Esophagus (tissue), 2 donors: ENCODE results near the gene CCDC106. TPM values are rescaled to one million over a fixed set of nuclear protein-coding genes. Genes with fewer than 3 reads are reported as not detected.

Experiments used
- H3K27ac ChIP-seq, 2 donors: one replicate each; pipeline ENCODE4 v1.5.1; 2013; ENCODE audit warnings: low read depth in 2 of 2, mild to moderate bottlenecking in 2 of 2, inconsistent platforms in 1 of 2, low read length in 1 of 2, moderate library complexity in 1 of 2
- H3K27me3 ChIP-seq, 2 donors: one replicate each; pipeline ENCODE4 v1.6.1; 2013; ENCODE audit warnings: low read length in 2 of 2, control low read depth in 1 of 2, mild to moderate bottlenecking in 1 of 2; ENCODE audit not compliant: insufficient read depth in 2 of 2, control insufficient read depth in 1 of 2
- H3K36me3 ChIP-seq, 2 donors: one replicate each; pipeline ENCODE4 v1.6.1; 2013; ENCODE audit warnings: low read length in 1 of 2; ENCODE audit not compliant: control insufficient read depth in 2 of 2, insufficient read depth in 2 of 2
- H3K4me1 ChIP-seq, 2 donors: one replicate each; pipeline ENCODE4 v1.6.1; 2013; ENCODE audit warnings: low read length in 1 of 2; ENCODE audit not compliant: control insufficient read depth in 2 of 2, insufficient read depth in 2 of 2
- H3K4me3 ChIP-seq, 2 donors: one replicate each; pipeline ENCODE4 v1.5.1; 2013; ENCODE audit warnings: low read length in 2 of 2, mild to moderate bottlenecking in 2 of 2, low read depth in 1 of 2, moderate library complexity in 1 of 2
- H3K9me3 ChIP-seq, 2 donors: one replicate each; pipeline ENCODE4 v1.6.1; 2013; ENCODE audit warnings: mild to moderate bottlenecking in 2 of 2, low read depth in 1 of 2, low read length in 1 of 2, moderate library complexity in 1 of 2; ENCODE audit not compliant: control insufficient read depth in 2 of 2, insufficient read depth in 1 of 2
- WGBS, 2 donors: extraction: QIAGEN DNeasy Blood & Tissue Kit; methylation state at CpG; one replicate each; pipeline ENCODE4 v1.1.7; 2013; 5-methylcytosine and 5-hydroxymethylcytosine counted together
- polyA plus RNA-seq, 2 donors: library from polyadenylated mRNA; stranded (reverse); fragments of 200-250 nt; gene quantifications; one replicate each; pipeline ENCODE4 v1.2.3, GENCODE V29; 2013
- donor health status: healthy with polysubstance abuse.
- donor health status: Bipolar disorder and iron deficiency.

The CCDC106 gene
- polyA plus RNA-seq, 2 donors, result 5.6 to 9.1 TPM

DNA sequence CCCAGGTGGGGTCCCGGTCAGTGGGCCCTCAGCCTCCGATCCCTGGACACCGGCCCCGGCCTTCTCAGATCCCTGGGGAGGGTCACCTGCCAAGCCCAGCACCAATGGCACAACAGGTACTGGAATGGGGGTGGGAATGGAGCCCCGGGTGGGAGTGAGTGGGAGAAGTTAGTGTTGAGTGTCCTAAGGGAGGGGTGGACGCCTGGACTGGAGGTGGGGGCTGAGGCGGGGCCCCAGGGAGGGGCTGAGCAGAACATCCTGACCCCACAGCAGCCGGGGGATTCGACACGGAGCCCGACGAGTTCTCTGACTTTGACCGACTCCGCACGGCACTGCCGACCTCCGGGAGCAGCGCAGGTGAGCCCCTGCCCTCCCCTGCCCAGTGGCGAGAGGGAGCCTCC, 44.7 kb downstream of the CCDC106 start:
- Histone ChIP-seq H3K4me3 (no peak overlapping the region), H3K9me3 (no peaks in the 10 kb centered on the region), H3K27ac (no peak overlapping the region), H3K36me3 (peaks cover 20 to 81% of the 10 kb centered on the region in 2 donors), H3K4me1 (peaks cover 0 to 8% of the 10 kb centered on the region in 2 donors), H3K27me3 (no peaks in the 10 kb centered on the region)
- 92 to 95% methylated on average over 19 of the region's 19 CpGs for WGBS, 2 donors

DNA sequence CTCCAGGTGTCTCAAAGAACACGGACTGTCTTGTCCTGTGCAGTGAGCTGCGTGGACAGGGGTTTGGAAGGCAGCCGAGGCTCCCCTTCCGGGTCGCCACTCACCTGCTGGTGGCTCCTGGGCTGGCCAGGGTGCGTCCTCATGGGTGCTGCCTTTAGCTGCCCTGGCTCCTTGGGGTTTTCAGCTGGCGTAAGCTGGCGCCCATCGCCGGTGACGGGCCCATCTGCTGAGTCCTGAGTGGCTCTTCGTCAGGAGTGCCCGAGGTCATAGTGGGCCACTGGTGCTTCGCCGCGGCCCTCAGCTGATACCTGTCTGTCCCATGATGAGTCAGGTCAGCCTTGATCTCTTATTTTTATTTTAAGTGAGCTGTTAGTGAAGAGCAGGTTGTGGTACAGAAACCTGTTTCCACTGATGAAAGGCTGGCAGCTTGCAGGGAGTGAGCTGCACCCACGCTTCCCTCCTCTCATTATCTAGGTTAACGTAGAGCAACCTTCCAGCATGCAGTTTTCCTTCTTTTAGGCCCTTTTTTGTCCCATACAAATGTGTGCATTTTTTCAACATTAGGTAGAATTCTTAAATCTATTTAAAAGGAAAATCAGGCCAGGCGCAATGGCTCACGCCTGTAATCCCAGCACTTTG, 45.4 kb downstream of the CCDC106 start:
- no peak overlapping the region for H3K27ac ChIP-seq
- WGBS, 2 donors, result 96 to 97% methylated on average over 20 of the region's 20 CpGs
- H3K9me3 ChIP-seq, result no peaks in the 10 kb centered on the region
- H3K27me3 ChIP-seq, result no peaks in the 10 kb centered on the region
- H3K36me3 ChIP-seq, result peaks cover 20 to 80% of the 10 kb centered on the region in 2 donors
- H3K4me3 ChIP-seq, result no peak overlapping the region
- H3K4me1 ChIP-seq, result peaks cover 0 to 4% of the 10 kb centered on the region in 2 donors

DNA sequence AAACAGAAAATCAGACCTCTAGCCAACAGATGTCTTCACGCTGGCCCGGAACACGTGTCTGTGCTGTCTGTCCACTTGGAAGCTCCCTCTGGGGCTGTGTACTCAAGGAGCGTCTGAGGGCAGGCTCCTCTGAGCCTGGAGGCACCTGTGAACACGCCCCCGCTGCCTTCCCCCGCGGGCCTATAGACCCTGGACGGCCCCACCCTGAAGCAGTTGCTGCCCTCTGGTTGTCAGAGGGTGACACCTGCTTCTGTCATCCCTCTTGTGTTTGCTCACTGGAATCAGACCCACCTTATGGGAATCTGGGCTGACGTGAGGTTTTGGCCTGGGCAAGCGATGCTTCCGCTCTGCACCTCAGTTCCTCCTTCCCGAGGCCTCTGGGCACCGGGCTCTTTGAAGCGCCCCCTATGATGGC, 46.2 kb downstream of the CCDC106 start:
- no peak overlapping the region for H3K4me3 ChIP-seq
- H3K9me3 ChIP-seq, result no peaks in the 10 kb centered on the region
- no peak overlapping the region for H3K27ac ChIP-seq
- 82 to 83% methylated on average over 15 of the region's 15 CpGs for WGBS, 2 donors
- no peaks in the 10 kb centered on the region for H3K27me3 ChIP-seq
- peaks cover 20 to 73% of the 10 kb centered on the region in 2 donors for H3K36me3 ChIP-seq
- H3K4me1 ChIP-seq, result no peaks in the 10 kb centered on the region

DNA sequence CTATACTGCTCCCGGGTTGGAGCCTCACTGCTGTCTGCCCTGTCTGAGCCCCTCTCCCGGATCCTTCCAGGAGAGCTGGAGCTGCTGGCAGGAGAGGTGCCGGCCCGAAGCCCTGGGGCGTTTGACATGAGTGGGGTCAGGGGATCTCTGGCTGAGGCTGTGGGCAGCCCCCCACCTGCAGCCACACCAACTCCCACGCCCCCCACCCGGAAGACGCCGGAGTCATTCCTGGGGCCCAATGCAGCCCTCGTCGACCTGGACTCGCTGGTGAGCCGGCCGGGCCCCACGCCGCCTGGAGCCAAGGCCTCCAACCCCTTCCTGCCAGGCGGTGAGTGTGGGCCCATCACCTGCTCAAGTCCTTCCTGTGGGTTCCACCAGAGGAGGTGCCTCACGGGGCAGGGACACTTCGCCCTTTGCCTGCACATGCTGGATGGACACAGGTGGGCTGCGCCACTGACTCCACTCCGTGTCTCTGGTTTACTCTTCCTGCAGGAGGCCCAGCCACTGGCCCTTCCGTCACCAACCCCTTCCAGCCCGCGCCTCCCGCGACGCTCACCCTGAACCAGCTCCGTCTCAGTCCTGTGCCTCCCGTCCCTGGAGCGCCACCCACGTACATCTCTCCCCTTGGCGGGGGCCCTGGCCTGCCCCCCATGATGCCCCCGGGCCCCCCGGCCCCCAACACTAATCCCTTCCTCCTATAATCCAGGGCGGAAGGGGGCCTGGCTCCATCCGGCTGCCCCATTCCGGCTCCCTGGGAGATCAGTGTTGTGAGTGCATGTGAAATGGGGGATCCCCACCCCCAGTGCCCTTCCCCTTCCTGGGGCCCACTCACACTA, 46.9 kb downstream of the CCDC106 start:
- H3K36me3 ChIP-seq, result peaks cover 18 to 70% of the 10 kb centered on the region in 2 donors
- WGBS, 2 donors, result 92 to 94% methylated on average over 36 to 37 of the region's 37 CpGs
- no peaks in the 10 kb centered on the region for H3K9me3 ChIP-seq
- H3K27me3 ChIP-seq, result no peaks in the 10 kb centered on the region
- H3K27ac ChIP-seq, result no peak overlapping the region
- H3K4me3 ChIP-seq, result no peak overlapping the region
- H3K4me1 ChIP-seq, result no peaks in the 10 kb centered on the region

DNA sequence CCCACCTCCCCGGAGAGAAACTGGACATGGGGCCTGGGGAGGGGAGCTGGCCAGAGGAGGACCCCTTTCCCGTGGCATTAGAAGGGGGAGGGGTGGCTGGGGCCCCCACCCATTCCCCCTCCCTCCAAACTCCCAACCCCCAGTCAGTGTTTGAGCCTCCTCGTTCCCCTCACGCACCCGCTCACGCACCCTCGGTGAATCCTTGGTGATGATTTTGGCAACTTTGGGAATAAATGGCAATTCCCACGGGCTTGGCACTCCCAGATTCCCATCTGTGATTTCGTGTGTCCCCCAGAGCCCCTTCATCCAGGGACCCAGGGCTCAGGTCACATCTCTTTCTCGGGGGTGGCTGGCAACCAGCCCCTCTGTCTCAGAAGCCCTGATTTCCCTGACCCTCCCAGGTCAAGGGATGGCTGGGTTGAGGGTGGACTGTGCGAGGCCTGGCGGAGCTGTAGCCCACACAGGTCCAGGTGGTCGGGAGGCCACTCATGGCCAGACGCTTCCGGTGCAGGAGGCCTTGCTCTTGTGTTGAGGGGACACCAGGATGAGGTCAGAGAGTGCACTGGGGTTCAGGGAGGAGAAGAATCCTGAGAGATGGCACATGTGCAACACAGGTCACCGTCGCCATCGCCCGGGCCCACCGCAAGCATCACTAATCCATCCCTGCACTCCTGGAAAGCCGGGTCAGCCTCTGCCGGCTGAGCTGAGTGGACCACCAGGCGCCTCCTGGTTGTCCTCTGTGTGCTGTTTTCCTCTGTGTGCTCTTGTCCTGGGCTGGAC, 47.7 kb downstream of the CCDC106 start:
- no peak overlapping the region for H3K27ac ChIP-seq
- no peaks in the 10 kb centered on the region for H3K4me1 ChIP-seq
- H3K9me3 ChIP-seq, result no peaks in the 10 kb centered on the region
- peaks cover 15 to 64% of the 10 kb centered on the region in 2 donors for H3K36me3 ChIP-seq
- no peak overlapping the region for H3K4me3 ChIP-seq
- no peaks in the 10 kb centered on the region for H3K27me3 ChIP-seq
- 91 to 92% methylated on average over 23 of the region's 23 CpGs for WGBS, 2 donors

DNA sequence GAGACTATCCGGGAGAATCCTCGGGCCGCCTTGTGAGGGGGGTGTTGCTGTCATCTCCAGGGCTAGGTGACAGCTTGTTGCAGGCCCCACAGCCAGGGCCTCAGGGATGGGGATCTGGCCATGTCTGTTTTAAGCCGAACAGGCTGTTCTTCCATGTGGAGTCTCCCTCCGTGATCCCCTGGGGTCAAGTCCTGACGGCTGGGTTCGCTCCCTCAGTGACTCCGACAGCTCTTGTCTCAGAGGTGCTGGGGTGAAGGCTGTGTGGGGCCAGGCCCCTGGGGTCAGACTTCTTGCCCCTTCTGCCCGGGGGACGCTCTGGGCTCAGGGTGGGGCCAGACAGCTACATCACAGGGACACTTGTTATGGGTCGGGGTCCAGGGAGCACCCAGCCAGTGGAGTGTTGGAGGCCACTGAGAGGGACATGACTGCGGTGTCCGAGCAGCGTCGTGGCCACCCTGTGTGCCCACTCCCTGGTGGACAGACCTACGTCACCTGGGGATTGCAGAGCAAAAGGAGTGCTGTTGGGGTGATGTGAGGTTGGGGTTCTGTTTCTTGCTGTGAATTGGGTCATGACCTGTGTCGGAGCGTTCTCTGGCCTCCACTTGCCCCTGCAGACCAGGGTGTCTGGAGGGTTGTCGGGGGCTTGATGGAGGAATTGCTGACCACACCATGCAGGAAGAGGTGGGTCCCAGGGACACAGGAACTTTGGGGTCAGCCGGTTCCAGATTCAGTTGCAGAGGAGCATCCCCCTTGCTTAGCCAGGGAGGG, 48.5 kb downstream of the CCDC106 start:
- Histone ChIP-seq H3K27ac (no peak overlapping the region), H3K9me3 (no peaks in the 10 kb centered on the region), H3K27me3 (no peaks in the 10 kb centered on the region), H3K4me3 (no peak overlapping the region), H3K4me1 (no peaks in the 10 kb centered on the region), H3K36me3 (peaks cover 15 to 58% of the 10 kb centered on the region in 2 donors)
- 88 to 94% methylated on average over 20 of the region's 20 CpGs for WGBS, 2 donors

DNA sequence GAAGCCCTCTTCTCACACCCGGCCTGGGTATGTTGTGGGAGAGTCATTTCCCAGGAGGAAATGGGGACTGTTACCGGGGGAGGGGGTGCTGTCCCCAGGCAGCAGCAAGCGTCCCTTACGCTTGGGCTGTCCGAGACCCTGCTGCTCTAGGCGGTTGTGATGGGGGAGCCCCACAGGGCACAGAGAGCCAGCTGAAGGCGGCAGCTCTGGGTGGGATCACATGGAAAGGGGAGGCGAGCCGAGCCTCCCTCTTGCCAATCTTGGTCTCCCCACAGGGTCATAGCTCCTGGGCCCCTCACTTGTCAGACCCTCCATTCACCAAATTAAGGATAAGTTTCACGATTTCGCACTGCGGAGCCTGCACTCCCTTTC, 49.0 kb downstream of the CCDC106 start:
- H3K27me3 ChIP-seq, result no peaks in the 10 kb centered on the region
- no peak overlapping the region for H3K4me3 ChIP-seq
- no peaks in the 10 kb centered on the region for H3K4me1 ChIP-seq
- peaks cover 15 to 53% of the 10 kb centered on the region in 2 donors for H3K36me3 ChIP-seq
- WGBS, 2 donors, result 92 to 93% methylated on average over 12 of the region's 12 CpGs
- H3K27ac ChIP-seq, result no peak overlapping the region
- H3K9me3 ChIP-seq, result no peaks in the 10 kb centered on the region

DNA sequence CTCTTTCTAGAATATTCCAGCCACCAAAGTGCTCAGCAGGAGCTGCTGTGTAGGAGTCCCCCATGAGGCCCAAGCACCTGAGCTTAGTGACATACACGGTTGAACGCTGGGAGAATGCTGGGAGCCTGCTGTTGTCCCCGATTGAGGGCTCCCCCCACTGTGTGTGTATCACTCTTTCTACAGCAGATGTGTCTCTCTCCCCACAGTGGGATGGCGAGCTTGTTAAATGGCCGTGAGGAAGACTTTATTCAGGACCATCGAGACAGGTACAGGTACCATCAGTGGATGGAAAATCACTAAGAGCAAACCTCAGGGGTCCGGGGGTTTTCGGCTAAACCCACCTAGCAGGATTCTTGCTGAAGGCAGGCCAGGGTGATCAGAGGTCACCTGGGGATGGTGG, 49.7 kb downstream of the CCDC106 start:
- Histone ChIP-seq H3K9me3 (no peaks in the 10 kb centered on the region), H3K27me3 (no peaks in the 10 kb centered on the region)

DNA sequence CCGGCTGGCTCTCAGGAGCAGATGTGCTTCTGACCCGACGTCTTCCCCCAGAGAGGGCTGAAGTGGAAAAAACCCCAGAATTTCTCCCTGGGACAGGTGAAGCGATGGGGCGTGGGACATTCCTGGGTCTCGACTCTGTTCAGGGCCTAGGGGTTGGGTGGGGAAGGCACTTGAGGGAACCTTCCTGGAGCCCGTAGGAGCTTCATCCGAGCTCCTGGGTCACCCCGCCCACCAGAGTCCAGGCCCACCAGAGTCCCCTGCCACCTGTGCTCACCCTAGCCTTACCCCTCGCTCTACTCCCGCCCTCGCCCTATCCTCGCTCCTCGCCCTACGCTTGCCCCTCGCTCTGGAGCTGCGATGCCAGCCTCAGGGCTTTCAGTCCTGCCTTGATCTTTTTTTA, 50.2 kb downstream of the CCDC106 start:
- Histone ChIP-seq H3K4me3 (no peak overlapping the region), H3K4me1 (no peaks in the 10 kb centered on the region), H3K36me3 (peaks cover 12 to 44% of the 10 kb centered on the region in 2 donors), H3K27ac (no peak overlapping the region), H3K27me3 (no peaks in the 10 kb centered on the region), H3K9me3 (no peaks in the 10 kb centered on the region)
- 93% methylated on average over 12 to 17 of the region's 17 CpGs for WGBS, 2 donors

More for the DNA sequence above, 49.7 kb downstream of the CCDC106 start:
- Histone ChIP-seq H3K4me3 (no peak overlapping the region), H3K27ac (no peak overlapping the region), H3K4me1 (no peaks in the 10 kb centered on the region), H3K36me3 (peaks cover 15 to 48% of the 10 kb centered on the region in 2 donors)
- WGBS, 2 donors, result 91 to 93% methylated on average over 8 of the region's 8 CpGs
